Measurements from ENCODE around the gene TRAPPC2.

DNA sequence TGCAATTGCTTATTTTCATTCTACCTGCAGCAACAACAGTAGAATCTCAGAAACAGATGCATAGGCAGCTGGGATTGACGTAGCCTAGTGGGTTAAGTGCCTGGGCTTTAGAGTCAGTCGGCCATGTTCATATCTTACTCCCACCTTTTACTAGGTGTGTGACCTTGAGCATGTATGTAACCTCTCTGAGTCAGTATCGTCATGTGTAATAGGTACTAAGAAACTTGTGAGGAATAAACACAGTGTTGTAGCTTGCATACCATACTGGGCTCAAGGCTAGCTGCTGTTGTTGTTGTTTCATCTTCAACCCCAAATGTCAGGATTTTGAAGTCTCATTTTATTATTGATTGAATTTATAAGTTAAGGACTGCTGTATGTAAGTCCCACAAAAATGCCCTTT is 31.3 kb downstream of the TRAPPC2 start:
- TF ChIP-seq POLR2A (IDR thresholded peaks at IDR 0.05) (no peak), POLR2AphosphoS5 (IDR thresholded peaks at IDR 0.05) (no peak)
- TF ChIP-seq, protein P1, sequence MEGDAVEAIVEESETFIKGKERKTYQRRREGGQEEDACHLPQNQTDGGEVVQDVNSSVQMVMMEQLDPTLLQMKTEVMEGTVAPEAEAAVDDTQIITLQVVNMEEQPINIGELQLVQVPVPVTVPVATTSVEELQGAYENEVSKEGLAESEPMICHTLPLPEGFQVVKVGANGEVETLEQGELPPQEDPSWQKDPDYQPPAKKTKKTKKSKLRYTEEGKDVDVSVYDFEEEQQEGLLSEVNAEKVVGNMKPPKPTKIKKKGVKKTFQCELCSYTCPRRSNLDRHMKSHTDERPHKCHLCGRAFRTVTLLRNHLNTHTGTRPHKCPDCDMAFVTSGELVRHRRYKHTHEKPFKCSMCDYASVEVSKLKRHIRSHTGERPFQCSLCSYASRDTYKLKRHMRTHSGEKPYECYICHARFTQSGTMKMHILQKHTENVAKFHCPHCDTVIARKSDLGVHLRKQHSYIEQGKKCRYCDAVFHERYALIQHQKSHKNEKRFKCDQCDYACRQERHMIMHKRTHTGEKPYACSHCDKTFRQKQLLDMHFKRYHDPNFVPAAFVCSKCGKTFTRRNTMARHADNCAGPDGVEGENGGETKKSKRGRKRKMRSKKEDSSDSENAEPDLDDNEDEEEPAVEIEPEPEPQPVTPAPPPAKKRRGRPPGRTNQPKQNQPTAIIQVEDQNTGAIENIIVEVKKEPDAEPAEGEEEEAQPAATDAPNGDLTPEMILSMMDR (IDR thresholded peaks at IDR 0.05) = no peak
